ENCODE measurements around the gene ENTPD1. TPM values are rescaled to one million over a fixed set of nuclear protein-coding genes. Genes with fewer than 3 reads are reported as not detected.
A peak's percentile ranks its signal among the peaks of the same experiment; 100 is the strongest.

ENTPD1 gene
- total and polyA plus RNA-seq, 3 experiments from 2014 or later = 3.3 to 7.1 (median 6.7) TPM

- CTCF ChIA-PET = no interaction called here
- H3K27me3 ChIP-seq (ENCODE audit: insufficient read depth, low read length, poor library complexity, severe bottlenecking) = peaks cover 4% of the 10 kb centered on the region
- DNase-seq = no peak
- no peak overlapping the region for H3K27ac ChIP-seq (ENCODE audit: low read depth, low read length)
- H3K36me3 Mint-ChIP-seq = peaks cover 0 to 3% (median 0%) of the 10 kb centered on the region in 3 donors
- H3K27me3 Mint-ChIP-seq = peaks cover 3 to 12% of the 10 kb centered on the region in 2 donors
- H3K4me3 ChIP-seq (ENCODE audit: low read length) = no peak overlapping the region
- no peaks in the 10 kb centered on the region for H3K9me3 ChIP-seq (ENCODE audit: low read length)
- no peaks in the 10 kb centered on the region for H3K4me1 ChIP-seq (ENCODE audit: insufficient read depth, low read length)
- no peak overlapping the region for H3K4me3 Mint-ChIP-seq
- H3K36me3 ChIP-seq (ENCODE audit: insufficient read depth, low read length) = no peaks in the 10 kb centered on the region
- peaks cover under 1 to 10% (median 8%) of the 10 kb centered on the region in 3 donors for H3K4me1 Mint-ChIP-seq
- POLR2A ChIA-PET = no interaction called here
- H3K27ac Mint-ChIP-seq = no peak overlapping the region
- peaks cover 0 to 7% (median 0%) of the 10 kb centered on the region in 5 donors for H3K9me3 Mint-ChIP-seq
Measured at GRCh38 chr10:95809370-95810197, 53.6 kb downstream of the ENTPD1 start.

DNA sequence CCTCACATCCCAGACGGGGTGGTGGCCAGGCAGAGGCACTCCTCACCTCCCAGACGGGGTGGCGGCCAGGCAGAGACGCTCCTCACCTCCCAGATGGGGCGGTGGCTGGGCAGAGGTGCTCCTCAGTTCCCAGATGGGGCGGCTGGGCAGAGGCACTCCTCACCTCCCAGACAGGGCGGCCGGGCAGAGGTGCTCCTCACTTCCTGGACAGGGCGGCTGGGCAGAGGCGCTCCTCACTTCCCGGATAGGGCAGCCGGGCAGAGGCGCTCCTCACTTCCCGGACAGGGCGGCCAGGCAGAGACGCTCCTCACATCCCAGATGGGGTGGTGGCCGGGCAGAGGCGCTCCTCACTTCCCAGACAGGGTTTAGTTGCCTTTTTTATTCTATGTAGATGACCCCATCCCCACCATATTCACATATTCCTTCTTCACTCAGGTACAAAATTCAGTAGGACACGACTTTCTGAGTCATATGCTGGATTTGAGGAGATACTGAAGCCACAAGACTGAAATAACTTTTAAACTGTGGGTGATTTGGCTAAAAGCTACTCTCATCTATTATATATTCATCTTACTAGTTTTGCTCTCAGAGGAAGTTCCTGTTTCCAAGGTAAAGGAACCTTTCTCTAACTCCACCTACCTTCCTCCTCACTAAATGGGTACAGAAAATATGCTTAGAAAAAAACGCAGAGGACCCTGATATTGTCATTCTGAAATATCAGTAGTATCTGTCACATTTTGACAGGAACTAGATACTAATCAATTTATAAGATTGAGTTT, 54.4 kb downstream of the ENTPD1 start:
- Mint-ChIP-seq H3K4me3 (no peak overlapping the region), H3K27me3 (peaks cover 3 to 12% of the 10 kb centered on the region in 2 donors), H3K36me3 (peaks cover 0 to 3% (median 0%) of the 10 kb centered on the region in 3 donors), H3K27ac (peak overlapping the region in 2 of 8 donors; percentile 10 to 38), H3K9me3 (peaks cover 0 to 6% (median 0%) of the 10 kb centered on the region in 5 donors), H3K4me1 (peaks cover 5 to 16% (median 14%) of the 10 kb centered on the region in 3 donors)
- CTCF ChIA-PET = no interaction called here
- Histone ChIP-seq H3K4me1 (ENCODE audit: insufficient read depth, low read length) (no peaks in the 10 kb centered on the region), H3K4me3 (ENCODE audit: low read length) (no peak overlapping the region), H3K27ac (ENCODE audit: low read depth, low read length) (no peak overlapping the region), H3K9me3 (ENCODE audit: low read length) (no peaks in the 10 kb centered on the region), H3K27me3 (ENCODE audit: insufficient read depth, low read length, poor library complexity, severe bottlenecking) (peaks cover 4% of the 10 kb centered on the region), H3K36me3 (ENCODE audit: insufficient read depth, low read length) (no peaks in the 10 kb centered on the region)
- POLR2A ChIA-PET = no interaction called here
- peak in 1 of 5 donors; percentile 46 for DNase-seq

DNA sequence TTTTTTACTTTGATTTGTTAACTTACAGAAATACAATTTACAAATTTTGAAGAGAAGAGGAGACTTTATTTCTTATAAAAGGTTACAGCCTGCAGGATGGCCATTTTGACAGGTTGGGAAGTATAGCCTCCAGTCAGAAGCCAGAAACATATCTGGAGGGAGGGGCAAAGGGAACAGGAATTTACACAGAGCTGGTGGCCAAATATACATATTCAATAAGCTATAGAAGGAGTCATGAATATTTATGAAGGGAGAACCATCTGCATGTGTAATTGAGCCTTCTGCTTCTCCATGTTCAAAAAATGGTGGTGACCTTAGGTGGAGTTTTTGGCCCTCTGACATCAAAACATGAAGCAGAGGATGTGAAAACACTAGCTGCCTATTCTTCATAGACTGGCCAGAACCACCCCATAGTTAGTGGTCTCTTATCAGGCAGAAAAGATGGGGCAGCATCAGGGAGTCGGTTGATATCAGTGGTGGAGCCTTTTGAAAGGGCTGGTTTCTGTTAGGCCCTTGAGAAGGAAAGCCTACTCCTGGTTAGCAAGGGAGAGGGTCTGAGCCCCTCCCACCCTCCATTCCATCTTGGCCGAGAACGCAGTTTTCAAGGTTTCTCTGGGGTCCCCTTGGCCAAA, 57.2 kb downstream of the ENTPD1 start:
- Histone ChIP-seq H3K27ac (ENCODE audit: low read depth, low read length) (no peak overlapping the region), H3K36me3 (ENCODE audit: insufficient read depth, low read length) (no peaks in the 10 kb centered on the region), H3K9me3 (ENCODE audit: low read length) (no peaks in the 10 kb centered on the region), H3K4me1 (ENCODE audit: insufficient read depth, low read length) (no peaks in the 10 kb centered on the region), H3K27me3 (ENCODE audit: insufficient read depth, low read length, poor library complexity, severe bottlenecking) (peaks cover 2% of the 10 kb centered on the region), H3K4me3 (ENCODE audit: low read length) (no peak overlapping the region)
- Mint-ChIP-seq H3K27me3 (peaks cover 5 to 10% of the 10 kb centered on the region in 2 donors), H3K27ac (no peak overlapping the region), H3K4me1 (peaks cover 5 to 14% (median 12%) of the 10 kb centered on the region in 3 donors), H3K9me3 (peaks cover 0 to 3% (median 0%) of the 10 kb centered on the region in 5 donors), H3K4me3 (no peak overlapping the region), H3K36me3 (peaks cover 0 to 3% (median 0%) of the 10 kb centered on the region in 3 donors)
- no peak for DNase-seq
- ChIA-PET CTCF (no interaction called here), POLR2A (no interaction called here)

- peaks cover 5 to 15% (median 14%) of the 10 kb centered on the region in 3 donors for H3K4me1 Mint-ChIP-seq
- POLR2A ChIA-PET = no interaction called here
- CTCF ChIA-PET = no interaction called here
- H3K27ac ChIP-seq (ENCODE audit: low read depth, low read length) = no peak overlapping the region
- H3K4me1 ChIP-seq (ENCODE audit: insufficient read depth, low read length) = no peaks in the 10 kb centered on the region
- H3K4me3 ChIP-seq (ENCODE audit: low read length) = no peak overlapping the region
- no peaks in the 10 kb centered on the region for H3K9me3 ChIP-seq (ENCODE audit: low read length)
- H3K9me3 Mint-ChIP-seq = peaks cover 0 to 3% (median 0%) of the 10 kb centered on the region in 5 donors
- H3K36me3 Mint-ChIP-seq = peaks cover 0 to 3% (median 0%) of the 10 kb centered on the region in 3 donors
- peak overlapping the region in 1 of 7 donors; percentile 2 for H3K4me3 Mint-ChIP-seq
- no peak for DNase-seq
- peaks cover 5 to 8% of the 10 kb centered on the region in 2 donors for H3K27me3 Mint-ChIP-seq
- no peaks in the 10 kb centered on the region for H3K27me3 ChIP-seq (ENCODE audit: insufficient read depth, low read length, poor library complexity, severe bottlenecking)
- H3K36me3 ChIP-seq (ENCODE audit: insufficient read depth, low read length) = no peaks in the 10 kb centered on the region
- H3K27ac Mint-ChIP-seq = peak overlapping the region in 4 of 8 donors; percentile 35 to 94 (median 50)
Measured at GRCh38 chr10:95814011-95814727, 58.2 kb downstream of the ENTPD1 start.

DNA sequence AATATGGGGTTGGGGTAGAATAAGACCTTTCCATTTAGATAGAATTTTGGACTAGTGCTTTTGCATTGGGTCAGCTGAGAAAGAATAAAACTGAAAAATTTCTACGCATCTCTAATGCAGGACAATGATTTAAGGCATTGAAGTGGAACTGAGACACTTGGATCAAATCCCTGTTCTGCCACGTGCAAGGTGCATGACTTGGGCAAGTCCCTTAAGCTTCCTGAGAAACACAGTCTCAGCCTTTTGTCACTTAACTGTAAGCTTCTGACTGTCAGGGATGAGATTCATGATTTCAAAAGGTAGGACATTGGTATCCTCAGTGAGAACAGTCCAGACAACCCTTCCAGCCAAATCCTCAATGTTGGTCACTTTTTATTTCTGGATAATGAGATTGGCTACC, 59.2 kb downstream of the ENTPD1 start:
- H3K36me3 ChIP-seq (ENCODE audit: insufficient read depth, low read length) = no peaks in the 10 kb centered on the region
- Mint-ChIP-seq H3K36me3 (peaks cover 0 to 3% (median 0%) of the 10 kb centered on the region in 3 donors), H3K27ac (peak overlapping the region in 2 of 8 donors; percentile 19 to 79), H3K4me1 (peaks cover 11 to 21% (median 20%) of the 10 kb centered on the region in 3 donors), H3K4me3 (no peak overlapping the region), H3K27me3 (peaks cover 5 to 8% of the 10 kb centered on the region in 2 donors), H3K9me3 (peaks cover 0 to 3% (median 0%) of the 10 kb centered on the region in 5 donors)
- no peak overlapping the region for H3K4me3 ChIP-seq (ENCODE audit: low read length)
- H3K4me1 ChIP-seq (ENCODE audit: insufficient read depth, low read length) = no peaks in the 10 kb centered on the region
- POLR2A ChIA-PET = no interaction called here
- CTCF ChIA-PET = no interaction called here
- H3K9me3 ChIP-seq (ENCODE audit: low read length) = no peaks in the 10 kb centered on the region
- no peaks in the 10 kb centered on the region for H3K27me3 ChIP-seq (ENCODE audit: insufficient read depth, low read length, poor library complexity, severe bottlenecking)
- DNase-seq = no peak
- H3K27ac ChIP-seq (ENCODE audit: low read depth, low read length) = no peak overlapping the region

DNA sequence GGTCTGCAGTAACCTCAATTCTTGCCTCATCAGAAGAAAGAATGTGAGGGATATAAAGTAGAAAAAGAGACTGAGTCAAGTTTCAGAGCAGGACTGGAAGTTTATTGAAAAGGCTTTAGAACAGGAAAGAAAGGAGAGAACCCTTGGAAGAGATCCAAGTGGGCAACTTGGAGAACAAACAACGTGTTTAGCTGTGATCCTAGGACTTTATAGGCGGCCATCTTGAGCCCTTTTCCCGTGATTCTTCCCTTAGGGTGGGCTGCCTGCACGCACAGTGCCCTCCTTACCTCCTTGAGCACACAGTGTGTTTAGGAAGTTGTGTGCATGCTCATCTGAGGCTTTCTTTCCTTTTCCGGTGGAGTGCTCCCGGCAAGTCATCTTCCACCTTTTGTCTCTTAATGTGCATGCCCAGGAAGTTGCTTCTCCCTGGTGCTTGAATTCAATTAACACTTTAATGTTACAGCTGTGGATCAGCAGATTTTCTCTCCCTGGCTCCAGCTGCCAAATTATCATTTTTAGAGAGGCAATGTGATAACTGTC, 59.8 kb downstream of the ENTPD1 start:
- Mint-ChIP-seq H3K9me3 (peaks cover 0 to 2% (median 0%) of the 10 kb centered on the region in 5 donors), H3K27ac (no peak overlapping the region), H3K4me1 (peaks cover 11 to 25% (median 20%) of the 10 kb centered on the region in 3 donors), H3K4me3 (no peak overlapping the region), H3K27me3 (peaks cover 4% of the 10 kb centered on the region in 2 donors), H3K36me3 (peaks cover 0 to under 1% (median 0%) of the 10 kb centered on the region in 3 donors)
- no peaks in the 10 kb centered on the region for H3K36me3 ChIP-seq (ENCODE audit: insufficient read depth, low read length)
- no peaks in the 10 kb centered on the region for H3K27me3 ChIP-seq (ENCODE audit: insufficient read depth, low read length, poor library complexity, severe bottlenecking)
- DNase-seq = no peak
- ChIA-PET CTCF (interaction anchor here (1.3 kb wide), 1 partner anchor 122 kb away, joined by 3 read pairs; the partner anchor contains the start of gene TCTN3), POLR2A (no interaction called here)
- H3K4me1 ChIP-seq (ENCODE audit: insufficient read depth, low read length) = no peaks in the 10 kb centered on the region
- no peaks in the 10 kb centered on the region for H3K9me3 ChIP-seq (ENCODE audit: low read length)
- H3K27ac ChIP-seq (ENCODE audit: low read depth, low read length) = no peak overlapping the region
- no peak overlapping the region for H3K4me3 ChIP-seq (ENCODE audit: low read length)

DNA sequence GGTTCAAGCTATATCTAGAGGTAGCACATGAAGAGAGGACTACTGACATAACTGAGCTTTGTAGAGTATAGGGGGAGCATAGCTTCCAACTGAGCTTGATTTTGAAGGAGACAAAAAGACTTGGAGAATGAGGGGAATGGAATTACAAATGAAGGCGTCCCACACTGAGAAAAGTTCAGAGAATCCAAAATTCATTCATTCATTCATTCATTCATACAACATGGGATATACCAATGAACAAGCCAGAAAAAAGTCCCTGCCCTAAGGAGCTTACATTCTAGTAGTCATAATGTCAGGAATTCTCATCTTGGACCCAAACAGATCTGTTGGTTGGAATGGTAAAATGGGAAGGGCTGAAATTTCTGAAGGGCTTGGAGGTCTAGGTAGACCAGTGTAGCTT, 62.0 kb downstream of the ENTPD1 start:
- Histone ChIP-seq H3K36me3 (ENCODE audit: insufficient read depth, low read length) (no peaks in the 10 kb centered on the region), H3K4me3 (ENCODE audit: low read length) (no peak overlapping the region), H3K27ac (ENCODE audit: low read depth, low read length) (no peak overlapping the region), H3K4me1 (ENCODE audit: insufficient read depth, low read length) (no peaks in the 10 kb centered on the region), H3K27me3 (ENCODE audit: insufficient read depth, low read length, poor library complexity, severe bottlenecking) (no peaks in the 10 kb centered on the region), H3K9me3 (ENCODE audit: low read length) (no peaks in the 10 kb centered on the region)
- Mint-ChIP-seq H3K4me3 (no peak overlapping the region), H3K4me1 (peaks cover 11 to 34% (median 23%) of the 10 kb centered on the region in 3 donors), H3K27ac (peak overlapping the region in 1 of 8 donors; percentile 72), H3K36me3 (no peaks in the 10 kb centered on the region), H3K9me3 (peaks cover 0 to 2% (median 0%) of the 10 kb centered on the region in 5 donors), H3K27me3 (peaks cover 2 to 4% of the 10 kb centered on the region in 2 donors)
- ChIA-PET POLR2A (no interaction called here), CTCF (interaction anchor here (0.9 kb wide), 1 partner anchor 12 kb away, joined by 3 read pairs; no protein-coding TSS in a partner anchor)
- no peak for DNase-seq

Data from CD8-positive, alpha-beta memory T cell (primary cell).